Myocyte (in vitro differentiated cells): ENCODE results near the gene PUS10. TPM values are rescaled to one million over a fixed set of nuclear protein-coding genes. Genes with fewer than 3 reads are reported as not detected.
A peak's percentile ranks its signal among the peaks of the same experiment; 100 is the strongest.
"Not testable (repeated sequence)": the region's sequence is repeated elsewhere in the genome, so short reads cannot be mapped to it uniquely, and the experiment has no call there.

ENCODE experiments used
- DNase-seq: peaks from one replicate; pipeline ENCODE4 v3.0.0-alpha.2; 2012; ENCODE audit warnings: low read depth
- total RNA-seq: library from RNA; depleted of rRNA; stranded (reverse); fragments of >200 nt; gene quantifications from 2 replicates; pipeline ENCODE4 v1.2.3, GENCODE V29; 2014

Gene PUS10
- total RNA-seq, 1 donor from 2014 or later = 9.3 TPM

DNA sequence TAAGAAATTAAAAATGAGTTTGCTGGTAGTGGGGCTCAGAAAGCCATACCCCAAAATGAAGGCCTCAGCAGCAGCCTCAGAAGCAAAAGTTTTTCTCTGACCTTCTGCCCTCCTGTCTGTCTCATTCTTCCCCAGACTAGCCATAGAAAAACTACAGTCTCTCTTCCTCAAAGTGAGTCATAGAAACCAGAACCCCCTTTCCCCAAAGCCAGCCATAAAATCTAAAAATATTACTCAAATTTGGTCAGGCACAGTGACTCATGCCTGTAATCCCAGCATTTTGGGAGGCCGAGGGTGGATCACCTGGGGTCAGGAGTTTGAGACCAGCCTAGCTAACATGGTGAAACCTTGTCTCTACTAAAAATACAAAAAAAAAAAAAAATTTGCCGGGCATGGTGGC is 5.8 kb downstream of the PUS10 start:
- peak; percentile 65 for DNase-seq

DNA sequence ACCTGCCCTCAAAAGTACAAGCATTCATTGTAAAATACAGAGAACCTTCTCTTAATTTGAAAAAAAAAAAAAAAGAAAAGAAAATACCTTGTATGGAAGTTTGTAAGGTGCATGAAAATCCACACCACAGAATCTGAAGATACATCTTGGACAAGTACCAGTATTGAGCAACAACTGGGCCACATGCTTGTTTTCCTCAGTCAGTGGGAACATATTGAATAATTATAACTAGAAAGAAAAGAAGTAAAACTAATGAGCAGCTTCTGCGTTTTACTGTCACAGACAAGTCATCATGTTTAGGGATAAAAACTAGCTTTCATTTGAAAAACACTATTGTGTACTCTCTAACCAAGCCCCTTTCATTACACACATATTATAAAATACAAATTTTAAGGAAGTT is 6.4 kb downstream of the PUS10 start:
- DNase-seq = peak; percentile 13

DNA sequence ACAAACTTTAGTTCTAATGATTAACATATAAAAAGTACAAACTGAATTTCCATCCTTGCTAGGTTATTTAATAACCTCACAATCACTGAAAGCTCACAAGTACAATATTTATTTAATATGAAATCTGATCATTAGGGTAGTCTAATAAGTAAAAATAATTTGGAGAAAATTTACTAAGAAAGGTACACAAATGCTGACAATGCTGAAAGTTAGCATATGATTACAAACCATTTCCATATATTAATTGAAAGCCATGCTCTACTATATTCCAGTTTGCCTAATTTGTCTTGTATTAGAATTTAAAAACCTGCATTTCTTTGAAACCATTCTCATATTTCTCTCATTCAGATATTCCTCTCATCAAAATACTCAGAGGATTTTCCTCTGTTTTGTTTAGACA is 8.7 kb downstream of the PUS10 start:
- no peak for DNase-seq

DNA sequence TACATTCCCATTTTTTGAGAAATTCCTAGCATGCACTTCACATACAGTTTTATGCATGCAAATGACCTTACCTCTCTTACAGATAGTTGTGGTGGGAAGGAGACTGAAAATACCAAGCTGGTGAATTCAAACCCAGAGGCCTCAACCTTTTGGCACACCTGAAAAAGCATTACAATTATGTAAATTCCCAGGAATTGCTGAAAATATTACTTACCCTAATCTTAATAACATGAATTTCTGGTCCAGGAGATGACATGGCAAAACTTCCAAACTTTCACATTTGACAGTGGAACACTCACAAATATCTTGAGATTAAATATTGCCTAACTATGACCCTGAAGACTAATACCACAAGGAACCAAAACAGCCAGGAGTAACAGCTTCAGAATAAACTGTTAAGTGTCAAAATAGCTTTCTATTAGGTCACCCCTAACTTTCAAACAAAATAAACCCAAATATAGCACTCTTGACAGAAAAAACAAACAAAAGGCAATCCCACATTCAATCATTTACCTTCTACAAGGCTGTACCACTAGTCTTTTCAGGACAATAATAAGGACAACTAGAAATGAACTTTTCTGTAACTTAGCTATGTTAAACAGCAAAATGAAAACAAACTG is 11.5 kb downstream of the PUS10 start:
- DNase-seq = no peak

DNA sequence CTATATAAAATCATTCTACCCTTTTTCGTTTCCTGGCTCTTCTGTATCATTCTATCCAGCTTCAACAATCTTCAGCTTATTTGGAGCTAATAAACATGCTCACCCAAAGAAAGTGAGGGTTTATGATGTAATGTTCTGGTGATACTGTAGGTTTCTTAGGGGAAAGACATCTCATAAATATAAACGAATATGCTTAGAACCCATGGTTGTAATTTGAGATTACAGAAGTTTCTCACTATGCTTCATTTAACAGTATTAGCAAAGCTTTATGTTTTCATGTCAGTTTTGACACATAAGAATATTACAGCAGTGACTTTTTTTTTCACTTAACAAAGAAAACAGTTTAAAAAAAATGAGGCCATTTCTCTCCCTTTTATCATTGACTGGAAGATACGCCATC is 12.3 kb downstream of the PUS10 start:
- DNase-seq = no peak

DNA sequence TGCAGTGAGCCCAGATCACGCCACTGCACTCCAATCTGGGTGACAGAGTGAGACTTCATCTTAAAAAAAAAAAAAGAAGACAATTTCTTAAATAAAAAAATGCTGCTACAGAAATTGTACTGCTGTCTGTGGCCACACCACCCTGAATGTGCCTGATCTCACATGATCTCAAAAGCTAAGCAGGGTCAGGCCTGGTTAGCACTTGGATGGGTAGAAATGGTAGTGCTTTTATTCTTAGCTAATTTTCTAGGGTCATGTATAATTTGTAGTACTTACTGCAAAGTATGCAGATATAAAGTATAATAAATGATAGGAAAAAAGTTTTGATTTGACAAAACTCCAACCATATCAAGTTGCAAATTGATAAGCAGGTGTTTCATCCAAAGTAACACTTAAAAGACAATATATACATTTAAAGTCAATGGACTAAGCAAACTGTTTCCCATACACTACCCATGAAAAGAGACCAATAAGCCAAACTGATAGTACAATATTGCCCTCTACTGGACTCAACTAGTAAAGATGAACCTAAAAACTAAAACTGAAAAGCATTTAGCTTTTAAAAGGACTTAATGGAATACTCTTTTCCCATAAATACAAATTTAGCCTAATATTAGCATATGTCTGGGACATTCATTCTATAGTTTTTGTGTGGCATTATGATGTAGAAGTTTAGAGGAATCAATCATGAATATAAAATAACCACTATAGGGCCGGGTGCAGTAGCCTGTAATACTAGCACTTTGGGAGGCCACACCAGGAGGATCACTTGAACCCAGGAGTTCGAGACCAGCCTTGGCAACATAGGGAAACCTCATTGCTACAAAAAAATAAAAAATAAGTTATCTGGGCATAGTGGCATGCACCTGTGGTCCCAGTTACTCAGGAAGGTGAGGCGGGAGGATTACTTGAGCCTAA is 19.2 kb downstream of the PUS10 start:
- peak; percentile 51 for DNase-seq

DNA sequence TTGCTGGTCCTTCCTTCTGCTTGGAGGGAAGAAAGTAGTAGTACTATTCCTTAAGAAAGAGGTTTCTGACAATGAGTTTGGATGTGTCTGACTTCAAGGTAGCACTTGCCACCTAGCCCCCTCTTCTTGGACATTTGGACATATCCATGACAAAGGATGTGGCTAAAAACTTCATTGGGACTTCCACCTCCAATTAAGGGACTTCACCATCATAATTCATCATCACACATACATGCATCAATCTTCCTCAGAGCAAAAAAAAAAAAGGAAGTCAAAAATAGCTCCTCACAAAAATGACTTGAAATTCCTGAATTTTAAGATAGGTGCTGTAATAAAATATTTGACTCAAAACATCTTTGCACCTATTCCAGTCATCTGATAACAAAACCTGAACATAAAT is 23.9 kb downstream of the PUS10 start:
- DNase-seq = no peak

DNA sequence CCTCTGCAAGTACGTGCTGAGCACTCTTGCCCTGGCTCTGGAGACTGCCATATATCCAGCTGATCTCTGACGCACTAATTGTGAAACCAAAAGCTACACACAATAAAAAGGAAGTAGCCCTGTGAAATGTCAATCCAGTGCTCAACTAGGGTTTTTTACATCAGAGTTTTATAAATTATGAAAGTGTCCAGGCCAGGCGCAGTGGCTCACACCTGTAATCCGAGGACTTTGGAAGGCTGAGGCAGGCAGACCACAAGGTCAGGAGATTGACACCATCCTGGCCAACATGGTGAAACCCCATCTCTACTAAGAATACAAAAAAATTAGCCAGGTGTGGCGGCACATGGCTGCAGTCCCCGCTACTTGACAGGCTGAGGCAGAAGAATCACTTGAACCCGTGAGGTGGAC is 25.1 kb downstream of the PUS10 start:
- no peak for DNase-seq

DNA sequence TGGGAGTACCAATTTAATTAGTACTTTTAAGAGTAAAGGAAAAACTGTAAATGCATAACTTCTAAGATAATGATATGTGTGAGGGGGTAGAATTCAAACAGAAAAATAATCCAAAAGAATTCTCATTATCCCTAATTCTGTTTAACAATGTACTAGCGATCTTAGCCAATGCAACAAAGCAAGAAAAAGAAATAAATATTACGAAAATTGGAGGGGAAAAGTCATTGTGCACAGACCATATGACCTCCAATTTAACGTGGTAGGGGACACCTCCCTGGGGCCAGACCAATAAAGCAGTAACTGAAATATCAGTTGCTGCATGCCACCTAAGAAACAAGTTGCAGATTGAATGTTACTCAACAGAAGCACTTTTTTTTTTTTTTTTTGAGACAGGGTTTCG is 26.4 kb downstream of the PUS10 start:
- no peak for DNase-seq

DNA sequence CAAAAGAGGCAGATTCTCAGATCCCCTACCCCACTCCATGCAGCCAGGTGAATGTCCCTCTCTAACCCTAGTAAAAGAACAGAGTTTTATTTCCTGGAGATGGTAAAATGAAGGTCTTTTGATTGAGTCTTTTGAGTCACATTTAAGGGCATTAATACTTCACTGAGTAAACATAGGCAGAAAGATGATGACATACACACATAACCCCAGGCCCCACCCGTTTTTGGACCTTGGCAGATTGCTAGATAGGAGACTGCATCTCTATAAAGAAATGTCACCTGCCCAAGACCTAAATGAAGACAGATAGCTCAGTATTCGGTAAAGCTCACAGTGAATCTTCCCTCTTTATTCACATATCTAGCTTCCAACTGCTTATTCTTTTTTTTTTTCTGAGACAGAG is 28.8 kb downstream of the PUS10 start:
- no peak for DNase-seq

DNA sequence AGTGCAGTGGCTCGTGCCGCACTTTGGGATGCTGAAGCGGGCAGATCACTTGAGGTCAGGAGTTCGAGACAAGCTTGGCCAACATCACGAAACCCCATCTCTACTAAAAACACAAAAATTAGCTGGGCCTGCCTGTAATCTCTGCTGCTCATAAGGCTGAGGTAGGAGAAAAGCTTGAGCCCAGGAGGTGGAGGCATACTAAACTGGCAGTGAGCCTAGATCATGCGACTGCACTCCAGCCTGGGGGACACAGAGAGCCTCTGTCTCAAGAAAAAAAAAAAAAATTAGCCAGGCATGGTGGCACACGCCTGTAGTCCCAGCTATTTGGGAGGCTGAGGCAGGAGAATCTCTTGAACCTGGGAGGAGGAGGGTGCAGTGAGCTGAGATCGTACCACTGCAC is 30.4 kb downstream of the PUS10 start:
- DNase-seq = not testable (repeated sequence)

DNA sequence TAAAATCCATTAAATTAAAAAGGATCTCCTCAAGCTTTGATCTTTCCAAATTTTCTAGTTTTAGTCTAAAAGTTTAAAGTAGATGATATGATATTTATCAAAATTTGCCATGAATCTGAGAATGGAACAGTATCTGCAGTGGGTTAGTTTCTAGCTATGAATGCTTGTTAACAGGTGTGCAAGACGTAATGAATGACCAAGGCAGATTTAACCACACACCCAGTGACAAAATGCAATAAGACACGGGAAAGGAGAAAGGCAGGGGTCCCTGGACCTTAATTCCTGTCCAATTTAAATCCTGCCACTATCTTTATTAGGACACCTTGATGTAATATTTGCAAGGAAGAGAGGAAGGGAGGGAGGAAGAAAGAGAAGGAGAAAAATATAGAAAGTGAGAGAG is 31.0 kb downstream of the PUS10 start:
- DNase-seq = no peak

DNA sequence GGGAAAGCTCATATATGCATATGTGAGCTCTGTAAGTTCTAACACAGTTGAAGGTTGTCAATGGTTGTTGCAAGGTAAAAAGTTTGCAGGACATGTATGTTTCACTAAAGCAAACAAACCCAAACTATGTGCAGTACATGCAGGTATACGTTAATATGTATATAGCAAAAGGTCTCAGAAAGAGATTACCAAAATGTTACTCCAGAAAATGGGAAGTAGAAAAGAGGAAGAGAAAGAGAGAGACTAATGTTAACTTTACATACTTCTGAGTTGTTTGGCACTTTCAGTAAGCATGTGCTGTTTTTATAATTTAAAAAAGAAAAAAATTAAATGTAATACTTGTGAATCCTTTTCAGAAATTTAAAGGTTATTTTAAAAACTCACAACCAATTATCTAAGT is 33.3 kb downstream of the PUS10 start:
- no peak for DNase-seq

DNA sequence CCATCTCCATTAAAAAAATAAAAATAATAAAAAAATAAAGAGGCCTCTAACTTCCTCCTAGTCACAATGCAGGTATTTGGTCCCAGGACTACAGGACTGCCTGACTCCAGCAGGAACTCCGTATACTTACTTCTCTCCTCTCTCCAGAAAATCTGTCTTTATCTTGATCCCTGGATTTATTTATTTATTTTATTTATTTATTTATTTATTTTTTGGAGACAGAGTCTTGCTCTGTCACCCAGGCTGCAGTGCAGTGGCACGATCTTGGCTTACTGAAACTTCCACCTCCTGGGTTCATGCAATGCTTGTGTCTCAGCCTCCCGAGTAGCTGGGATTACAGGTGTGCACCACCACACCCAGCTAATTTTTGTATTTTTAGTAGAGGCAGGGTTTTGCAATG is 36.0 kb downstream of the PUS10 start:
- DNase-seq = not testable (repeated sequence)

DNA sequence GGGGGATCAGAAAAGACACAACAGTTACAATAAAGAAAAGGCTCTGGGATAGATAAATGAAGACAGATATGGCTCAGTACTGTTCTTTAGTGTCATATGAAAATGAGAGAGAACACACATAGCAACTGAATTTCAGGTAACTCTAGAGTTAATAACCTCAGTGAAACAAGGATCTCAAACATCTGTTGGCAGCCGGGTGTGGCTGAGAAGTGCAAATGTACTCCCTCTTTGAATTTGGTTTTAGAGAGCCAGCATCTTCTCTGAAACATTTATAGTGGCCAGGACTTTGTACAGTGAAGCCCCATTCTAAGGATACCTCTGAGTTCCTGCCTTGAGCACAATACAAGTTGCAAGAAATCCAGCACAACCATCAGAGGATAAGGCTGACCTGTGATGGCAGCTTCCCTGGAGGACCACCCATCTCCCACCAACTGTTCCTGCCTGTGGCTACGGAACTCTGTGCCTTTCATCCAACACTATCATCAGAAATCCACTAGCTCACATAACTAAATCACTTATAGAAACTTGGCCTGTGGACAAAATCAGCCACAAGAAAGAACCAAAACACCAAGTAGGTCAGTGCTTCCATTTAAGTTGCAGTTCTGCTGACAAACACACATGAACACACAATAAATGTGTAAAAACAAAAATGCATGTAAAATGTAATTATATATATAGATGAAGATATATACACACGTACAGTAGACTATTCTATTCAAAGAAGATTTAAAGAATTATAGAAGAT is 37.8 kb downstream of the PUS10 start:
- DNase-seq = no peak

DNA sequence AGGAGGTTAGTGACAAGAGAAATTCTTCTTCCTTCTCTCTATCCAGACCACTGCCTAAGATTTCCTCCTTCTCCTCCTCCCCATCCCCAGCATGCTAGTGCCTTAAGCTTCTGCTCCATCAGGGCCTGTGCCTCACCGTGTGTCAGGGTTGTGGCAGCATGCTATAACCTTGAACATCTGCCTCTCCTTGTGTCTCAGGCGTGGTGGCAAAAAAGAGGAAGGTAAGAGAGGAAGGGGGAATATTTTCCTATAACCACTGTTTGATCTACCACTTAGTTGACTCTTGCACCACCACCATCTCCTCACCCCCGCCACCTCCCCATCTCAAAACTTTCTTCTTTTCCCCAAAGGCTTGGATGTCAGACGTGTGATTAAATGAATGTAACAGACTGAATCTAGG is 38.8 kb downstream of the PUS10 start:
- no peak for DNase-seq

DNA sequence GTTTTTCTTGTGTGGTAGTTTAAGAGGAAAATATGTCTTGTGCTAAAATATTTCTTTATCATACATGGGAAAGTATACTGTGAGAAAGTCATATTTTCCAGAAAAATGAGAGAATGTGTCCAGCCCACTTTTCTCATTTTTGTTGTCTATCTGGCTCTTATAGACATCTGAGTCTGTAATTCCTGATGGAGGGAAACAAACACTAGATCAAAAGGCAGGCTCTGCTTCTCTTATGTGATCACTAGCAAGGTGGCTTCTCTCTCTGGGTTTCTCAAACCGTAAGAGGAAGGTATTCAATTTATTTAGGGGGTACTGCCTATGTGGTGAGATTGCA is 40.5 kb downstream of the PUS10 start:
- DNase-seq = no peak

DNA sequence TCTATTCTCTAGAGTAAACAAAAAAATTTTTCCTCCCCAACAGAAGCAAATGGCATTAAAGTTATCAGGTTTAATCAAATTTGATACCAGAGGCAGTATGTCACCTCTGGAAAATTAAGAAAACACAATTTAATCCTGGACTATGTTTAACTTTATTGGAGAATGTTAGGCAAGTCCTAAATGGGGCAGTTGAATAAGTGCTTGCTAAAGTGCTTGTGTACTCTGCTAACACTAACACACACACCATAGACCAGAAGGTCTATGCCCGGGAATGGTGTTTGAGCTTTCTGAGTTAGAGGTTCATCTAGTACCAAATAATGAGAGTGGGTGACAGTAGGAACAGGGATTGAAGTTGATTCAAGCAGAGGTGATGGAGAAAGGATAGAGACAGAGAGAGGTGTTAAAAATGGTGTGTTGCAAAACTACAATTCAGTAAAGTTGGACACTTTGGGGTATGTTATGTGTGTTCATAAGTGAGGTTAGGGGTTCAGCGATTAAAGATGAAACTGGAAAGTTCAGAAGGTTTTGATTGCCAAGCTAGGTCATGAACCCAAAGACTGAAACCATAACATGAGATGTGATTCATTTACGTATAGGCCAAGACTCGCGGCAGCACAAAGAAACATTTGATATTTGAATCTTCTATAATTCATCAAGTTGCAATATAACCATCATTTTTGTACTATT is 41.0 kb downstream of the PUS10 start:
- no peak for DNase-seq

DNA sequence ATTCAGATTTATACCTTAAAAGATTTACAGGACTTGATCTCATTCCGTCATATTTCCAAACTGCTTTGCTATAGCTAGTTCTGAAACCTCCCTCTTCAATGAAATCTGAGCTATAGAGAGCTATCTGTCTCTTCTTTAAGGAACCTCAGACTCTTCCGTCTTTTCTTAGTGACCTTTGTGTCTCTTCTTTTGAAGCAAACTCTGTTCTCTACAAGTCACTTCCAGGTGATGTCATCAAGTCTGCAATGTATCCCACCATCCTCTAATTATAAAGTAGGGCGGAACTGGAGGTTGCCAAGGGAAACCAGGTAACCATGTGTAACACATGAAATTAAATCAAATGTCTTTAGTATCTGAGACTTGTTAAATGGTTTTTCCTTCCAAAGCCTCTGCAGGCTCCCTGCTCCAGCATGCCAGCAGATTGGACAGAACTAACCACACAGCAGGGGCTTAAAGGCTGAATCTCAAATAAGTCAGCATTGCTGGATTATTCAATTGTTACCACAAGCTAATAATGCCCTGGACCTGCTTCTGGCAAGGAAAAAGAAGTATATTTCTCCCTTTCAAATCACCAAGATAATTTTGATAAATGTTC is 41.7 kb downstream of the PUS10 start:
- DNase-seq = no peak

DNA sequence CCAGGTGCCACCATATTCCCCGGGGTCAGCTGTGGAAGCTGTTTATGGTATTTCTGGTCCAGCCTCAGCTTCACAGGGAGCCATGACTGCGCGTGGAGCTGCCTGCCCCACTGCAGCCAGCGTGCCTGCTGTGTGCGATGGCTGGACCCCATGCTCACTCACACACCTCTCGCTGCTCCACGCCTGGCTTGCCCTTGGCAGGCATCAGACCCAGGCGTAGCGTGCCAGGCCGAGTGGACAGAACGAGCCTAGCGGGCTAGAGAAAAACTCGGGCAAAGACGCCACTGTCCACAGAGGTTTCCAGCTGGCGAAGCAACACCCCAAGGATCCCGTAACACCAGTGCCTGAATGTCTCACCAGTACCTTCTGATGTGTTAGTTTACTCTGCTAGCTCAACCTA is 43.4 kb downstream of the PUS10 start:
- DNase-seq = no peak

DNA sequence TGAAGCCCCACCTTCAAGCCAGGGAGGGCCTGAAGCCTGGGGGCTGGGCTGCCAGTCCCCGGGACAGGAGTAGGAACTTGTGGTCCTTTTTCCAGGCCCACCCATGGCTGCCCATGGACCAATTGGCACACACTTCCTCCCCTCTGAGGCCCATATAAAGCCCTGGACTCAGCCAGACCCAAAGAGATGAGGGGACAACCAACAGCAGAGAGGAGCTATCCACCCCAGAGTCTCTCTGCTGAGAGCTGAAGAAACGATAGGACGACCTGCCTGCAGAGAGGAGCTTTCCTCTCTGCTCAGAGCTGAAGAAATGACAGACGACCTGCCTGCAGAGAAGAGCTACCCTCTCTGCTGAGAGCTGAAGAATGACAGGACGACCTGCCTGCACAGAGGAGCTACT is 44.4 kb downstream of the PUS10 start:
- DNase-seq = no peak
